GM19395 (cell line): ENCODE results near the gene SNRPD1.
"Not testable (repeated sequence)": the region's sequence is repeated elsewhere in the genome, so short reads cannot be mapped to it uniquely, and the experiment has no call there.

Experiments
- ATAC-seq: cut with Tn5 transposase; IDR thresholded peaks from one replicate; pipeline ENCODE4 v1.9.1; 2021; ENCODE audit warnings: mild to moderate bottlenecking, moderate library complexity; ENCODE audit not compliant: unreplicated experiment

Gene SNRPD1

DNA sequence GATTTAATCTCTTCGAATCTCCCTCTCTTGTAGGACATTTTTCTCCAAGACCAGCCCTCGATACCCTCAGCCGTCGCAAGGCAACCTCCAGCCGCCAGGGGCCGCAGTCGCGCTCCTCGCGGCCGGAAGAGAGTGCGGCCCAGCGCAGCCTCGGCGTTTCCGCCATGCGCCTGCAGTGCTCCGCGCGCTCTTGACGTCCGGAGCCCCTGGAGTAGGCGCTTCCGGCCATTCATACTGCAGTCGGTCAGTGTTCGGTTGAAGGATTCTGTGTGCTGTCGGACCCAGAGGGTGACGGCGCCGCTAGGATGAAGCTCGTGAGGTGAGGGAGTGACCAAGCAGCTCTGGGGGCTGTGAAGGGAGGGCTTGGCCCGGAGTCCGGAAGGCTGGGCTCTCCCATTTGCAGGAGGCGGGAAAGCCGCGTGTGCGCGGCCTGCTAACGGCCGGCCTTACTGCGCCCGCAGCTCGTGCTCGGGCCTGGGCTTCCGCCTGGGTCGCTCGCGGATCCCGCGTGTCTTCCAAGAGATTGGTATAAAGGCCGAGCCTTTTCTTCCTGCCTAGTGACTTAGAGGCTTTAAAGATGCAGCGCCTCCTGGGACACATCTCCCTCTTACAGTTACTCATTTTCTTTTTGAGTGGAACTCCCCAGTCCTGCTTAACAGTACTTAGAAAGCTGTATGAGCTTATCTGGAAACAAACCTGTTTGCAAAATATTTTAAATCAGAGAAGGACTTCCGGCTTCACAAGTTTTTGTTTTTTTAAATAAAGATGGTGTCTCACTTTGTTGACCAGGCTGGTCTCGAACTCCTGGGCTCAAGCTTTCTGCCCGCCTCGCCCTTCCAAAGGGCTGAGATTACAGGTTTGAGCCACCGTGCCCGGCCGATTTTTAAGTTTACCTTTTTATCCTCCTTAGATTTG, at the start of gene SNRPD1:
SNRPD1 (plus strand) TSS at position 190 of the 915 bp plus-strand sequence; CDS start at position 306, 116 bp downstream.
- peak; percentile 96 for ATAC-seq

DNA sequence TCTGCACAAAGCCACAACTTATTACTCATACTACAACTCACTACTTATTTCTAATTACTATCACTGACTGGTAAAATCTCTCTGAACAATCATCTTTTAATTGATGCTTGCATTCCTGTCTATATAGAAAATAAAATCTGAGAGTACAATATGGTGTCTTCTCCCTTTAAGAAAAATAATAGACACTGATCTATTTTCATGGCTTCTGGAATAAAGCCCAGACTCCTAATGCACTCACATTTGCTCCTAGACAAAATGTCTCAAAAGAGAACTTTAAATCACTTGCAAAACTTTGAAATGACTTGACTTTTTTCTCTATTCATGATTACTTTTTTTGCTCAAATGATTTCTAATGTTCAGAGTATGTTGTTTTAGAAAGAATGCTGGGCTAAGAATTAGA, 40.3 kb upstream of the SNRPD1 start:
- no peak for ATAC-seq

DNA sequence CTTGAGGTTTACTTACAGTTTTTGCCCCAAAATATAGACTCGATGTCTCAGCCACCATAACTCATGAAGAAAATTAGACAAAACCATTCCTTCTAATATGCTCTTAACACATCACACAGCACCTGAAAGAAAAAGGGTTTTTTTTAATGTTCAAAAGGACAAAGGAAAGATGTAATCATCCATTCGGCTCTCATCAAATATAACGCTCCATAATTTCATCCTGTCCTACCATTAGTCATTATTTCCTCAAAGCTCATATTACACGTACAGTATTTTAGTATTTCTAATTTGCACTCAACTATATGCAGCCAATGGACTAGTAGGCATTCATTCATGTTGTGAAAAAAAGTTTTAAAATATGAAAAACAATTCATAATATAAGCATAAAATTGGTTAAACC, 36.5 kb upstream of the SNRPD1 start:
- ATAC-seq = no peak

DNA sequence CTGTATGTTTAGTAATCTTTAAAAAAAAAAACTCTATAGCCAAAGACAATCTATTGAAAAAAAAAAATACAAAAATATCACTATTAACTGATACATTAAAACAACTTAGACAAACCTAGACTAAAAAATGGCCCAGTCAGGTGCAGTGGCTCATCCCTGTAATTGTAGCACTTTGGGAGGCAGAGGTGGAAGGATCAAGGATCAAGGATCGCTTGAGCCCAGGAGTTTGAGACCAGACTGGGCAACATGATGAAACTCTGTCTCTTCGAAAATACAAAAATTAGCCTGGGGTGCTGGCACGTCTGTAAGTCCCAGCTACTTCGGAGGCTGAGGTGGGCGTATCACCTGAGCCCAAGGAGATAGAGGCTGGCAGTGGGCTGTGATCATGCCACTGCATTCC, 27.7 kb upstream of the SNRPD1 start:
- ATAC-seq = no peak

DNA sequence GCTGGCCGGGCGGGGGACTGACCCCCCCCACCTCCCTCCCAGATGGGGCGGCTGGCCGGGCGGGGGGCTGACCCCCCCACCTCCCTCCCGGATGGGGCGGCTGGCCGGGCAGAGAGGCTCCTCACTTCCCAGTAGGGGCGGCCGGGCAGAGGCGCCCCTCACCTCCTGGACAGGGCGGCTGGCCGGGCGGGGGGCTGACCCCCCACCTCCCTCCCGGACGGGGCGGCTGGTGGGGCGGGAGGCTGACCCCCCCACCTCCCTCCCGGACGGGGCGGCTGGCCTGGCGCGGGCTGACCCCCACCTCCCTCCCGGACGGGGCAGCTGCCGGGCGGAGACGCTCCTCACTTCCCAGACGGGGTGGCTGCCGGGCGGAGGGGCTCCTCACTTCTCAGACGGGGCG, 19.8 kb upstream of the SNRPD1 start:
- not testable (repeated sequence) for ATAC-seq

DNA sequence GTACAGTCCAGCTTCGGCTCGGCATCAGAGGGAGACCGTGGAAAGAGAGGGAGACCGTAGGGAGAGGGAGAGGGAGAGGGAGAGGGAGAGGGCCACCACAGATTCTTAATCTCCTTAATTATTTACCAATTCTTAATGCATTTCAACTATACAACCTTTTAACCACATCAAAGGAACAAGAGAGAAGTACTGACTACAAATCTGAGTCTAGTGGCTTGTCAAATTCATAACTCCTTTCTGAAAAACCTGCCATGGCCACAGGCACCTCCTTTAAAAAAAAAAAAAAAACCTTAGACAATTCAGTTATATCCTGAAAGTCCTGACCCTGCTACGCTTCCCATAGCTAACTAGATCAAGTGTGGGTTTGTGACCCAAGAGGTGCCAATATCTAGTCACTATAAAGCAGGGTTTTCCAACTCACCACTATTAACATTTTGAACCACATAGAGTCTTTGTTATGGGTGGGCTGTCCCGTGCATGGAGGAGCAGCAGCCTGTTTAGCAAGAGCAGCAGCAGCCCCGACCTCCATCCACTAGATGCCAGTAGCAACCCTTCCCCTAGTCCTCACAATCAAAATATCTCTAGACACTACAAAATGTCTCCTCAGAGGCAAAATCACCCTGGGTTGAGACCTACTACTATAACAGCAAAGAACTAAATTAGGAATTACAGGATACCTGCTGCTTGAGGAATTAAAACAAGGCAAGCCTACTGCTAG, 18.4 kb upstream of the SNRPD1 start:
- ATAC-seq = no peak

DNA sequence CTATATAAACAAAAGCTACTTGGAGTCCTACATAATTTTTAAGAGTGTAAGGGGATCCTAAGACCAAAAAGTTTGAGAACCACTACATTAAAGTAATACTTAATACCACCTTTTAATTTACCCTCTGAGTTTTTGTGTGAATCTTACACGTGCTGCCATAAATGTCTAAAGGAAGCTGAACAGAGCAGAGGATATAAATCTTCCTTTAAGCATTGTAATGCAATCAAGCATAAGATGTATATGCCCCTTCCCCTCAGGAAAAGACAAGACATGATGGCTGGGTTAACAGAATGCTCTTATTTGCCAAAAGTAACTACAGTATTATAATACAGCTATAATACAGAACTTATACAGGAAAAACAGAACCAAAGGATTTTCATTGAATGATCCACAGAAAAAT, 14.5 kb upstream of the SNRPD1 start:
- no peak for ATAC-seq

DNA sequence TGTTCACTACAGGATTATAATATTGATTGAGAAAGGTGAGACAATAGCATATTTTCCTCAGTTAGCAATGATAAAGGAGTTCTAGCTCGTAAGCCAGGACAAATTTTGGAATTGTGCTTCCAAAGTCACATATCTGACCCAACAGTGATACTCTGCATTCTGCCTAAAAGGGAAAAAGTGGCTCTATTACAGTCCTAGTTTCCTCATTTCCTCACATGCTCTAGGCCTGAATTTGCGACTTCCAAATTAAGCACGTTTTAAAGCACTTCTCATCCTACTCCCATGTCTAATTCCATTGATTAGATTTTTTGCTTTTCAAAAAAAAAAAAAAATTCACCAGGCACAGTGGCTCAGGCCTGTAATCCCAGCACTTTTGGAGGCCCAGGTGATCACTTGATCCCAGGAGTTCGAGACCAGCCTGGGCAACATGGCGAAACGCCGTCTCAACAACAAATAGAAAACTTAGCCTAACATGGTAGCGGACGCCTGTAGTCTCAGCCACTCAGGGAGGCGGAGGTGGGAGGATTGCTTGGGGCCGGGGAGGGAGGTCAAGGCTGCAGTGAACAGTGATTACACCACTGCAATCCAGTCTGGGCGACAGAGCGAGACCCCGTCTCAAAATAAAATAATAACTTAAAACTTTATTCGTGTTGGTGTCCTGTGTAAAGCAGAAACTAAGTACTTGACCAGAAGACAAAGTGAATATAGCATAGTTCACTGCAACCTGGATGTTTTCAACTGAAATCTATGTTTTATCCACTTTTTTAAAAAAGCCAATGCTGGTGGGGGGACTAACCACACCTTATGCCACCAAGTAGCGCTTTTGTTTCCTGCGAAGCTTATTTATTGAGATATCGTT, 13.2 kb upstream of the SNRPD1 start:
- ATAC-seq = no peak

DNA sequence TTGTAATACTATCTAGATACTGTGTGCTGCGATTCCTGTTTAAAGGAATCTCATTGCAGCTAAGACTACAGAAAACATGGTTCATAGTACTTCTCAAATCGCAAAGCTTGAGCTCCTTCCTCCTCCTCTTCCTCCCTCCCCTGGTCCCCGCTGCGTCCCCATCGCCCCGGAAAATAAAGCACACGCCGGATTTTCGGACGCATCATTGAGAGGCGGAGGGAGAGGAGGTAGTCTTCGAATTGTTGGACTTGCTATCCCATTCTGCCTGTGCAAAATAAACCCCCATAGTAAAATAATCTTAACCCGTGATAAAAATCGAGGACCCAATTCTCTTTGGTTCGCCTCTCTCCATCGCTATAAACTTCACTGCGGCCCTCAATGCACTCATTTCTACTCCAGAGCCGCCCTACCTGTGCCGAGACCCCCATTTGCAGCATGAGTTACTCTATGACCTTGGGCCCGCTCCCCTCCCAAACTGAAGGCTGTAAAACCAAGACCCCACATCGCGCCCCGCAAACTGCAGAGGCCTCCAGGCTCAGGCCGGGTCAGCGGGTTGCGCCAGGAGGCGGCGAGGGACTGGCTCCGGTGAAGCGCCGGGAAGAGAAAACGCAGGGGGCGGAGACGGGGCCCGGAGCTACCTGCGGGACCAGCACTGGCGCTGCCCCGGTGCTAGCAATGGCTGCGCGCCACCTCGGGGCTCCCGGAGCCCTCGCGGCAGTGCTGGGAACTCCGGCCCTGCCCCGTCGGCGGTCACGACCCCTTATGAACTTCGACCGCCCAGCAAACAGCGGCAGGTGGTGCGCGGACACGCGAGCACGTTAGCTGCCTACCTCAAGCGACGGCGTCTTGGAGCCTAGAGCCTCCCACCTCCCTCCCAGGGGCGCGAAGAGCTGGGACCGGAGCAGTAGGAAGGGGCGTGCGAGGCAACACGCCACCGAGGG, 12.3 kb upstream of the SNRPD1 start:
- ATAC-seq = peak; percentile 52

DNA sequence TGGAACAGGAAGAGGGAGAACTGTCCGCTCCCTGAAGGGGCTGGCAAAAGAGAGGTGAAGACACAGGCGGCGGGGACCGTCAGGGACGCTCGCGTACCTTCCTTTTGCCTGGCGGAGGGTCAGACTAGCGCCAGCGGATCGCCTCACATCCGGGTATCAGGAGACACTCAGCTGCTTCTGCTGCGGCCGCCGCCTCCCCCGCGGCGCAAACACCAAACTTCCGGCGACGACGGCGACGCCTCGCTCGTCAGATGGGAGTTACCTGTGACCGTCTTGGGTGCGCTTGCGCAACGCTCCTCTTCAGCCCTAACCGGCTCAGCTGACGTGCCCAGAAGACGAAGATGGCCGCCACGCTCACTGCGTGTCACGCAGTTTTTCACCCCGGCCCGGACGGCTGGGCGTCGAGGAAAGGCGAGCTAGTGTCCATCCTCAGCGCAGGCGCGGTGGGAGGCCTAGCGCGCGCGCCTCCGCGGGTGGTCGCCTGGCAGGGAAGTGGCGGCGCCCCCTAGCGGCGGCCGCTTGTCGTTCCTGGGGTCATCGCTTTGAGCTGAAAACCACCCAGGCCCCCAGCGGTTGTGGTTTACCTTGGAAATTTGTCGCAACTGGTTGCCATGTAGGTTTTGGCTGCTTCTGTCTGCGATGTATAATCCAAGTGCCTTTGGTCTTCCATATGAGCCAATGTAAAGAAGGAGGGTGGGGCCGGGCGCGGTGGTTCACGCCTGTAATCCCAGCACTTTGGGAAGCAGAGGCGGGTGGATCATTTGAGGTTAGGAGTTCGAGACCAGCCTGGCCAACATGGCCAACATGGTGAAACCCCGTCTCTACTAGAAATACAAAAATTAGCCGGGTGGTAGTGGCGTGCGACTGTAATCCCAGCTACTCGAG, 11.3 kb upstream of the SNRPD1 start, which contains the start of gene ESCO1:
ESCO1 (minus strand) TSS at position 179 of the 885 bp plus-strand sequence. CDS start 25,861 bp downstream, outside the sequence.
- peak; percentile 87 for ATAC-seq

DNA sequence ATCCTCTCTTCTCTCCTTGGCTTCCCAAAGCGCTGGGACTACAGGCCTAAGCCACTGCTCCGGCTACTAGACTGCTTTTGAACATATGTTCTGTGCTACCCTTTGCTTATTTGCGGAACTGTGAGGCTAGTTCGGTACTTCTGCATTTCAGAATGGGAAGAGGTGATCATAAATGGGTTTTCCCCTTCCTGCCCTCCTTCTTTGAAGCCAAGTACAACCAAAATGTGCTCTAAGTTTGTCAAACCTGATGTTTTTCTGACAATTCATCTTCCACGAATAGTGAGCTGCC, 9.9 kb upstream of the SNRPD1 start:
- no peak for ATAC-seq

DNA sequence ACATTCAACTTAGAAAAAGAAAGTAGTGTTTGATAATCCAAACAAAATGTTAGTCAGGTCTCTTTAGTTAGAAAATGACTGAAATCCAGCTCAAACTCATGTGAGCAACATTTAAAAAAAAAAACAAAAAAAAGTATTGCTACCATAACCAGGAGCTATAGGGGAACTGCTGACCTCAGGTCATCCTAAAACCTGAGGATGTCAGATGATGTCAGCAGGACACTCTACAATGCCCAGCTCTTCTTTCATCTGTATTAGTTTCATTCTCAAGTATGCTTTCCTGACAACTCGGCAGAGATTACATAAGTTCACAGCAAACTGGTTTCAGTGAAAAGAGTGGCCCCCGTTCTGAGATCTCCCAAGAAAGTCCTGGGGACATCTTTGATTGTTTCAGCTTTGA, 7.4 kb upstream of the SNRPD1 start:
- ATAC-seq = no peak

DNA sequence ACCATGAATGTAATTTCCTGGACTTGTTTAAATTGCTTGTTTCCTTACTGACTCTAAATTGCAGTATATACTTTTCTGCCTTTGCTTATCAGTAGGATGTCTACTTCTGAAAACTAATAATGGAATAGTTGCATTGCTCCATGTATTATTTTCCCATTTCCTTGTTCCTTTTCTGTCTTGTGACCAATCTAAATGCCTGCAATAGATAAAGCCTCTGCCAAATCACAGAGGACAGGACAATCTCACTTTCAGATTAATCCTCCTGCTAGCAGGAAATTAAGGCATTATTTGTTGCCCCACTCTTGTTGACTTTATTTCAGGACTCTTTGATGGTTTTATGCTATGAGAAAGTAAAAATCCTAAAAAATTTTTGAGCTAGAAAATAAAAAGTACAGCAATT, 6.9 kb upstream of the SNRPD1 start:
- ATAC-seq = no peak

DNA sequence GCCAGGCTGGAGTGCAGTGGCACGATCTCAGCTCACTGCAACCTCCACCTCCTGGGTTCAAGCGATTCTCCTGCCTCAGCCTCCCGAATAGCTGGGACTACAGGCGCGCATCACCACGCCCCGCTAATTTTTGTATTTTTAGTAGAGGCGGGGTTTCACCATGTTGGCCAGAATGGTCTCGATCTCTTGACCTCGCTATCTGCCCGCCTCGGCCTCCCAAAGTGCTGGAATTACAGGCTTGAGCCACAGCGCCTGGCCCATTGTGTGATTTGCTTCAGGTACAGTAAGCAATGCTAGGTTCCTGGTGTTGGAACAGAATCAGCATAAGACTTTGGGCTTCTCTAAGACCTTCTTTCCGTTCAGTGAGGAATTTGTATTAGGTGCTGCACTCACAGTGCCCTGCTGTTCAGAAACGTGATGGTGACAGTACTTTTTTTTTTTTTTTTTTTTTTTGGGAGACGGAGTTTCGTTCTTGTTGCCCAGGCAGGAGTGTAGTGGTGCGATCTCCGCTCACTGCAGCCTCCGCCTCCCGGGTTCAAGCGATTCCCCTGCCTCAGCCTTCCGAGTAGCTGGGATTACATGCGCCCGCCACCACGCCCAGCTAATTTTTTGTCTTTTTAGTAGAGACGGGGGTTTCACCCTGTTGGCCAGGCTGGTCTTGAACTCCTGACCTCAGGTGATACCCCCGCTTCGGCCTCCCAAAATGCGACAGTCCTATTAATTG, 551 bp upstream of the SNRPD1 start:
- peak; percentile 18 for ATAC-seq

DNA sequence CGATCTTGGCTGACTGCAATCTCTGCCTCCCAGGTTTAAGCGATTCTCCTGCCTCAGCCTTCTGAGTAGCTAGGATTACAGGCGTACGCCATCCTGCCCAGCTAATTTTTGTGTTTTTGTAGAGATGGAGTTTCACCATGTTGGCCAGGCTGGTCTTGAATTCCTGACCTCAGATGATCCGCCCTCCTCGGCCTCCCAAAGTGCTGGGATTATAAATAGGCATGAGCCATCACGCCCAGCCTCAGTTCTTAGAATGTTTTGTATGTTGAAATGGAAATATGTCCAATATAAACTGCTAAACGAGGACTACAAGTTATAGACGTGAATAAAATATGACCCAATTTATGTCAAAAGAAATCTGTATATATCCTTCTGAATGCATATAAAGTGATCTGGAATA, 9.5 kb downstream of the SNRPD1 start:
- not testable (repeated sequence) for ATAC-seq

DNA sequence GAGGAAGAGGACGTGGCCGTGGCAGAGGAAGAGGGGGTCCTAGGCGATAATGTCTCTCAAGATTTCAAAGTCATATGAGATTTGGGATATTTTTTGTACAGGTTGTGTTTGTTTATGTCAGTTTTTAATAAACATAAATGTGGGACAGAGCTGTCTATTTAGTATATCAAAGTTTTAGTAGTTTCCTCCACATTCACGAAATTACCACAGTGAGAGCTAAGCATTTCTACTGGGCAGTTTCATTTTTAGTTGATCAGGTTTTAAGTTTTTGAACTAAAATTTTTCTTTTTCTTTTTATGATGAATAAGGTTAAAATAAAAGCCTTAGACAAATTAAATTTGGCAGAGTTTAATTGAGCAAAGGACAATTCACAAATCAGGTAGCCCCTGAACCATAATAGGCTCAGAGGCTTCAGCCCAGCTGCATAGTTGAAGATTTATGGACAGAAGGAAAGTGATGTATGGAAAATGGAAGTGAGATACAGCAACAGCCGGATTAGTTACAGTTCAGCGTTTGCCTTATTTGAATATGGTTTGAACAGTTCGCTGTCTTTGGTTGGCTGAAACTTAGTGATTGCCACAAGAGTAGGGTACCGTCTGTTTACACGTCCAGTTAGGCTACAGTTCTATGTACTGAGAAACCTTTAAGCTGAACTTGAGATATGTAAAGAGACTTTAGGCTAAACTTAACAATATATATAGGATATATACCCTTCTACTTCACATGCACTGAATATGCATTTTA, 17.1 kb downstream of the SNRPD1 start:
- peak; percentile 98 for ATAC-seq

DNA sequence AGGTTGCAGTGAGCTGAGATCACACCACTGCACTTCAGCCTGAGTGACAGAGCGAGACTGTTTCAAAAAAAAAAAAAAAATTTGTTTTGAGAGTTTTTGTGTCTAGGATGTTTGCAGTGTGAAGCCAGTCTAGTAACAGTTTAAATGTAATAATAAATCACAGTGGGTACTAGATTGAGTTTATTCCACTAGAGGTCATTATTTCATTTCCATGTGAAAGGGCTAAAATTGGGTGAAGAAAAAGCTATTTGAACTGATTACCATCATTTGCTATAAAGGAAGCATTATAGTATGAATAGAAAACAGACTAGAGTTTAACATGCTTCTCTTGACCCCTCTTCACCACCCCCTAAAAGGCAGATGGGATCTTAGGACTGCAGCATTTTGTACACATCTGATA, 20.3 kb downstream of the SNRPD1 start:
- no peak for ATAC-seq
